ENCODE data around the gene NOTCH1.

NOTCH1 gene

GRCh38 chr9:136494012-136494411, 51.8 kb downstream of the NOTCH1 start:
- H2AFZ ChIP-seq (ENCODE audit: low read depth): no peak overlapping the region
- H3K79me2 ChIP-seq (ENCODE audit: insufficient read depth, low read depth): no peaks in the 10 kb centered on the region
- no peak overlapping the region for H3K27ac ChIP-seq
- H3K27me3 ChIP-seq (ENCODE audit: insufficient read depth, low read depth): peaks cover 89% of the 10 kb centered on the region
- TF ChIP-seq, protein P1, sequence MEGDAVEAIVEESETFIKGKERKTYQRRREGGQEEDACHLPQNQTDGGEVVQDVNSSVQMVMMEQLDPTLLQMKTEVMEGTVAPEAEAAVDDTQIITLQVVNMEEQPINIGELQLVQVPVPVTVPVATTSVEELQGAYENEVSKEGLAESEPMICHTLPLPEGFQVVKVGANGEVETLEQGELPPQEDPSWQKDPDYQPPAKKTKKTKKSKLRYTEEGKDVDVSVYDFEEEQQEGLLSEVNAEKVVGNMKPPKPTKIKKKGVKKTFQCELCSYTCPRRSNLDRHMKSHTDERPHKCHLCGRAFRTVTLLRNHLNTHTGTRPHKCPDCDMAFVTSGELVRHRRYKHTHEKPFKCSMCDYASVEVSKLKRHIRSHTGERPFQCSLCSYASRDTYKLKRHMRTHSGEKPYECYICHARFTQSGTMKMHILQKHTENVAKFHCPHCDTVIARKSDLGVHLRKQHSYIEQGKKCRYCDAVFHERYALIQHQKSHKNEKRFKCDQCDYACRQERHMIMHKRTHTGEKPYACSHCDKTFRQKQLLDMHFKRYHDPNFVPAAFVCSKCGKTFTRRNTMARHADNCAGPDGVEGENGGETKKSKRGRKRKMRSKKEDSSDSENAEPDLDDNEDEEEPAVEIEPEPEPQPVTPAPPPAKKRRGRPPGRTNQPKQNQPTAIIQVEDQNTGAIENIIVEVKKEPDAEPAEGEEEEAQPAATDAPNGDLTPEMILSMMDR (conservative IDR thresholded peaks at IDR 0.05; ENCODE audit: low read depth, low read length): no peak
- H4K20me1 ChIP-seq (ENCODE audit: insufficient read depth): no peaks in the 10 kb centered on the region
- H3K4me2 ChIP-seq: no peak overlapping the region
- H3K9ac ChIP-seq: no peak overlapping the region
- H3K4me3 ChIP-seq (IDR thresholded peaks at IDR 0.05; ENCODE audit: insufficient read depth, low read depth, low read length): no peak overlapping the region
- H3K36me3 ChIP-seq (ENCODE audit: insufficient read depth): no peaks in the 10 kb centered on the region
- H3K4me1 ChIP-seq (ENCODE audit: low read depth, poor library complexity, severe bottlenecking): no peaks in the 10 kb centered on the region

- TF ChIP-seq, protein P1 (conservative IDR thresholded peaks at IDR 0.05; ENCODE audit: low read depth, low read length): no peak
- no peaks in the 10 kb centered on the region for H3K79me2 ChIP-seq (ENCODE audit: insufficient read depth, low read depth)
Measured at GRCh38 chr9:136493567-136493971, 52.3 kb downstream of the NOTCH1 start.

GRCh38 chr9:136492978-136493522, 52.8 kb downstream of the NOTCH1 start:
- Histone ChIP-seq H3K4me3 (IDR thresholded peaks at IDR 0.05; ENCODE audit: insufficient read depth, low read depth, low read length) (no peak overlapping the region), H2AFZ (ENCODE audit: low read depth) (no peak overlapping the region), H3K27me3 (ENCODE audit: insufficient read depth, low read depth) (peaks cover 91% of the 10 kb centered on the region), H4K20me1 (ENCODE audit: insufficient read depth) (no peaks in the 10 kb centered on the region), H3K79me2 (ENCODE audit: insufficient read depth, low read depth) (no peaks in the 10 kb centered on the region), H3K9ac (no peak overlapping the region), H3K4me2 (no peak overlapping the region), H3K27ac (no peak overlapping the region), H3K4me1 (ENCODE audit: low read depth, poor library complexity, severe bottlenecking) (no peaks in the 10 kb centered on the region), H3K36me3 (ENCODE audit: insufficient read depth) (no peaks in the 10 kb centered on the region)
- TF ChIP-seq, protein P1 (conservative IDR thresholded peaks at IDR 0.05; ENCODE audit: low read depth, low read length): no peak

More at GRCh38 chr9:136493567-136493971, 52.3 kb downstream of the NOTCH1 start:
- Histone ChIP-seq H3K4me2 (no peak overlapping the region), H3K9ac (no peak overlapping the region), H3K4me1 (ENCODE audit: low read depth, poor library complexity, severe bottlenecking) (no peaks in the 10 kb centered on the region), H3K27ac (no peak overlapping the region), H3K4me3 (IDR thresholded peaks at IDR 0.05; ENCODE audit: insufficient read depth, low read depth, low read length) (no peak overlapping the region), H4K20me1 (ENCODE audit: insufficient read depth) (no peaks in the 10 kb centered on the region), H2AFZ (ENCODE audit: low read depth) (no peak overlapping the region), H3K27me3 (ENCODE audit: insufficient read depth, low read depth) (peaks cover 90% of the 10 kb centered on the region), H3K36me3 (ENCODE audit: insufficient read depth) (no peaks in the 10 kb centered on the region)

DNA sequence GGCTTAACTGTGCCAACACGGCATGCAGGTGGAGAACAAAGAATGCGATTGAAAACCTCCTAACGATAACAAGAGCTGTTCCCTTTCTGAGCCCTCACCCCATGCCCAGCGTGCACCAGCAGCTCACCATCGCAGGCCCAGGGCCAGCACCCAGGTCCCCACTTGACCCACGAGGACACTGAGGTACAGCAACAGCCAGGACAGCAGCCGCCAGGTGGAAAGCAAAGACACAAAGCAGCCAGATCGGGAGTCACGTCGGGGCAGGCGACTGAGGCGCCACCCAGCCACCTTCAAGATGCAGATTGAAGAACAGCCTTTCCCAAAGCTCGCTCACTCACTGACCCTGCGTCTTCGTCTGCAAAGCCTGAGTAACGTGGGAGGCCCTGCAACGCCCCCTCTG, 56.1 kb downstream of the NOTCH1 start:
- Histone ChIP-seq H3K27me3 (ENCODE audit: insufficient read depth, low read depth) (peaks cover 91% of the 10 kb centered on the region), H3K9ac (no peak overlapping the region), H3K79me2 (ENCODE audit: insufficient read depth, low read depth) (no peaks in the 10 kb centered on the region), H3K36me3 (ENCODE audit: insufficient read depth) (no peaks in the 10 kb centered on the region), H3K4me2 (no peak overlapping the region), H3K4me1 (ENCODE audit: low read depth, poor library complexity, severe bottlenecking) (peaks cover 1% of the 10 kb centered on the region), H2AFZ (ENCODE audit: low read depth) (no peak overlapping the region), H3K4me3 (IDR thresholded peaks at IDR 0.05; ENCODE audit: insufficient read depth, low read depth, low read length) (no peak overlapping the region), H3K27ac (no peak overlapping the region), H4K20me1 (ENCODE audit: insufficient read depth) (no peaks in the 10 kb centered on the region)
- TF ChIP-seq, protein P1 (conservative IDR thresholded peaks at IDR 0.05; ENCODE audit: low read depth, low read length): no peak
